NCI-H1092 (cell line): Measurements from ENCODE around the gene S100A4.
"Not testable (repeated sequence)": the region's sequence is repeated elsewhere in the genome, so short reads cannot be mapped to it uniquely, and the experiment has no call there.

Experiments used
- DNase-seq: peaks from one replicate; lab custom pipeline; 2025; lab: John Stamatoyannopoulos, UW

Gene S100A4

GRCh38 chr1:153545067-153546055, at the start of gene S100A4:
S100A4 (minus strand) TSS chr1:153545806; CDS start chr1:153544794, 1,012 bp downstream.
- DNase-seq = peak; percentile 77

- no peak for DNase-seq
Measured at GRCh38 chr1:153592748-153593147, 47.1 kb upstream of the S100A4 start.

GRCh38 chr1:153588482-153588881, 42.9 kb upstream of the S100A4 start:
- no peak for DNase-seq

GRCh38 chr1:153588033-153588432, 42.4 kb upstream of the S100A4 start:
- DNase-seq = not testable (repeated sequence)

- DNase-seq = no peak
Measured at GRCh38 chr1:153587314-153587713, 41.7 kb upstream of the S100A4 start.

- DNase-seq = no peak
Measured at GRCh38 chr1:153586347-153586746, 40.7 kb upstream of the S100A4 start.

- no peak for DNase-seq
Measured at GRCh38 chr1:153585006-153585405, 39.4 kb upstream of the S100A4 start.

- DNase-seq = no peak
Measured at GRCh38 chr1:153583976-153584375, 38.4 kb upstream of the S100A4 start.

- DNase-seq = not testable (repeated sequence)
Measured at GRCh38 chr1:153583514-153583913, 37.9 kb upstream of the S100A4 start.

GRCh38 chr1:153582836-153583235, 37.2 kb upstream of the S100A4 start:
- DNase-seq = not testable (repeated sequence)

- DNase-seq = no peak
Measured at GRCh38 chr1:153578936-153579335, 33.3 kb upstream of the S100A4 start.

GRCh38 chr1:153578490-153578889, 32.9 kb upstream of the S100A4 start:
- no peak for DNase-seq

- DNase-seq = no peak
Measured at GRCh38 chr1:153577624-153578051, 32.0 kb upstream of the S100A4 start.

GRCh38 chr1:153577138-153577537, 31.5 kb upstream of the S100A4 start:
- DNase-seq = no peak

- not testable (repeated sequence) for DNase-seq
Measured at GRCh38 chr1:153575497-153575896, 29.9 kb upstream of the S100A4 start.

GRCh38 chr1:153575081-153575491, 29.5 kb upstream of the S100A4 start:
- not testable (repeated sequence) for DNase-seq

GRCh38 chr1:153573351-153573750, 27.7 kb upstream of the S100A4 start:
- no peak for DNase-seq

- peak; percentile 76 for DNase-seq
Measured at GRCh38 chr1:153572569-153573015, 27.0 kb upstream of the S100A4 start.

GRCh38 chr1:153571706-153572105, 26.1 kb upstream of the S100A4 start:
- DNase-seq = no peak

- no peak for DNase-seq
Measured at GRCh38 chr1:153570874-153571273, 25.3 kb upstream of the S100A4 start.

GRCh38 chr1:153569465-153569864, 23.9 kb upstream of the S100A4 start:
- DNase-seq = no peak

GRCh38 chr1:153568367-153569099, 22.9 kb upstream of the S100A4 start:
- peak; percentile 83 for DNase-seq
